ENCODE data around the gene IFNA7. TPM values are rescaled to one million over a fixed set of nuclear protein-coding genes. Genes with fewer than 3 reads are reported as not detected.
"Not testable (repeated sequence)": the region's sequence is repeated elsewhere in the genome, so short reads cannot be mapped to it uniquely, and the experiment has no call there.

The IFNA7 gene
- total and polyA plus RNA-seq, 2 experiments from 2014 or later: not detected

GRCh38 chr9:21239911-21240310 lies 37.9 kb upstream of the IFNA7 start, which contains the start of gene IFNA14 (continued):
- TF ChIP-seq REST (IDR thresholded peaks at IDR 0.05; ENCODE audit: unreplicated experiment): no peak
- TF ChIP-seq JUNB (IDR thresholded peaks at IDR 0.05; ENCODE audit: unreplicated experiment): no peak

GRCh38 chr9:21236360-21236714 lies 34.3 kb upstream of the IFNA7 start:
- not testable (repeated sequence) for H3K27ac Mint-ChIP-seq; H3K4me1 ChIP-seq (ENCODE audit: insufficient read depth); H3K27me3 Mint-ChIP-seq (ENCODE audit: insufficient read depth, low read depth, poor library complexity); H3K36me3 ChIP-seq (ENCODE audit: insufficient read depth); DNase-seq (ENCODE audit: low spot score); H3K27ac ChIP-seq (ENCODE audit: low read depth); H3K9me2 ChIP-seq (ENCODE audit: insufficient read depth); H3K36me3 Mint-ChIP-seq (ENCODE audit: low read depth); H3F3A ChIP-seq (replicated peaks; ENCODE audit: low read depth); H3K79me2 ChIP-seq (replicated peaks; ENCODE audit: insufficient read depth); H4K20me1 ChIP-seq (replicated peaks; ENCODE audit: insufficient read depth); H3K4me3 ChIP-seq; H2AFZ ChIP-seq; ATAC-seq; H3K4me3 Mint-ChIP-seq; H3K4me1 Mint-ChIP-seq; H3K9me3 Mint-ChIP-seq; H3K27me3 ChIP-seq (ENCODE audit: insufficient read depth); H3K4me2 ChIP-seq

- not testable (repeated sequence) for H3F3A ChIP-seq (replicated peaks; ENCODE audit: low read depth); H3K4me3 ChIP-seq; H3K27me3 ChIP-seq (ENCODE audit: insufficient read depth); H3K4me3 Mint-ChIP-seq; H3K27me3 Mint-ChIP-seq (ENCODE audit: insufficient read depth, low read depth, poor library complexity); H3K9me2 ChIP-seq (ENCODE audit: insufficient read depth); H3K9me3 Mint-ChIP-seq; H3K4me1 Mint-ChIP-seq; H3K36me3 Mint-ChIP-seq (ENCODE audit: low read depth); H3K79me2 ChIP-seq (replicated peaks; ENCODE audit: insufficient read depth); H3K27ac ChIP-seq (ENCODE audit: low read depth); H3K4me2 ChIP-seq; H3K4me1 ChIP-seq (ENCODE audit: insufficient read depth); H3K27ac Mint-ChIP-seq; H3K36me3 ChIP-seq (ENCODE audit: insufficient read depth); H2AFZ ChIP-seq; H4K20me1 ChIP-seq (replicated peaks; ENCODE audit: insufficient read depth)
- peak; percentile 93 for ATAC-seq
- peak; percentile 65 to 82 for TF ChIP-seq CTCF (conservative IDR thresholded peaks at IDR 0.05; ENCODE audit: low read depth in 2 of 2)
- DNase-seq (ENCODE audit: low spot score): peak; percentile 79
Measured at GRCh38 chr9:21235468-21236359, 33.7 kb upstream of the IFNA7 start.
